GM18517 (cell line): ENCODE measurements around the gene SDF4.

ENCODE experiments used
- ATAC-seq: cut with Tn5 transposase; IDR thresholded peaks from one replicate; pipeline ENCODE4 v1.9.1; 2021; ENCODE audit warnings: mild to moderate bottlenecking, moderate library complexity; ENCODE audit not compliant: unreplicated experiment

Gene SDF4

GRCh38 chr1:1242461-1243265 is 10.9 kb upstream of the SDF4 start:
- ATAC-seq: no peak

GRCh38 chr1:1241588-1242219 is 9.9 kb upstream of the SDF4 start:
- no peak for ATAC-seq

DNA sequence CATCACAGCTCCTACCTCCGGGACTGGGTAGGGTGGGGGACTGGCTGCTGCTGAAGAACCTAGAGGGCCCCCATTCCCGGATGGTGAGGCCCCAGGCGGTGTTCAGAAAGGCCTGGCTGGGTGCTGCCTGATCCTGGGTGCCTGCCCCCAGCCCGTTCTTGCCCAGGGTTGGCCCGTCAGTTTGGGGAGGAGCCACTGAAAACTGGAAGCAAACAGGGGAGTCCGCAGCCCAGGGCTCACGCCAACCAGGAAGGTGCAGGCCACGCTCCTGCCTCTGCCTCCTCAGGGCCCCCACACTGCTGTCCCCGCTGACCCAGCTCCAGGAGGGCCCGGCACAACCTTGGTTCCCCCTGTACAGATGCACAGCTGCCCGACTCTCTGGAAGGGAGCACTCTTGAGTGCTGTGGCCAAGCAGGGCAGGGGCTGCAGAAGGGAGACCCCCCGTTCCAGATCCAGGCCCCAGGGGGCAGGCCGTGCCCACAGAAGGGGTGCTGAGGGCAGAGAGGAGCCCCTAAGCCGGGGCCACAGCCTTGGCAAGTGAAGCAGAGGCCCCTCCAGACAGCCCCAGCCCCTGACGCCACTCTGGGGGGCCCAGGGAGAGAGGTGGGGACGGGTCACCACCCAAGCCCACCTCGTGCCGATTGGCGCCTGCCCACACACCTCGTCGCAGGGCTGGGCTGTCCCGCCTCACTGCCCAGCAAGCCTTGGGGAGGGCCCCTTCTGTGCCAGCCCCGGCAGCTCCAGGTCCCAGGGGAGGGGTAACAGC is 9.2 kb upstream of the SDF4 start:
- no peak for ATAC-seq

GRCh38 chr1:1240348-1240732 is 8.5 kb upstream of the SDF4 start:
- ATAC-seq: no peak

GRCh38 chr1:1239614-1240347 is 8.0 kb upstream of the SDF4 start:
- no peak for ATAC-seq

GRCh38 chr1:1239227-1239613 is 7.4 kb upstream of the SDF4 start:
- no peak for ATAC-seq

- no peak for ATAC-seq
Observed at GRCh38 chr1:1238702-1239178, 6.9 kb upstream of the SDF4 start.

GRCh38 chr1:1237874-1238701 is 6.3 kb upstream of the SDF4 start:
- no peak for ATAC-seq

DNA sequence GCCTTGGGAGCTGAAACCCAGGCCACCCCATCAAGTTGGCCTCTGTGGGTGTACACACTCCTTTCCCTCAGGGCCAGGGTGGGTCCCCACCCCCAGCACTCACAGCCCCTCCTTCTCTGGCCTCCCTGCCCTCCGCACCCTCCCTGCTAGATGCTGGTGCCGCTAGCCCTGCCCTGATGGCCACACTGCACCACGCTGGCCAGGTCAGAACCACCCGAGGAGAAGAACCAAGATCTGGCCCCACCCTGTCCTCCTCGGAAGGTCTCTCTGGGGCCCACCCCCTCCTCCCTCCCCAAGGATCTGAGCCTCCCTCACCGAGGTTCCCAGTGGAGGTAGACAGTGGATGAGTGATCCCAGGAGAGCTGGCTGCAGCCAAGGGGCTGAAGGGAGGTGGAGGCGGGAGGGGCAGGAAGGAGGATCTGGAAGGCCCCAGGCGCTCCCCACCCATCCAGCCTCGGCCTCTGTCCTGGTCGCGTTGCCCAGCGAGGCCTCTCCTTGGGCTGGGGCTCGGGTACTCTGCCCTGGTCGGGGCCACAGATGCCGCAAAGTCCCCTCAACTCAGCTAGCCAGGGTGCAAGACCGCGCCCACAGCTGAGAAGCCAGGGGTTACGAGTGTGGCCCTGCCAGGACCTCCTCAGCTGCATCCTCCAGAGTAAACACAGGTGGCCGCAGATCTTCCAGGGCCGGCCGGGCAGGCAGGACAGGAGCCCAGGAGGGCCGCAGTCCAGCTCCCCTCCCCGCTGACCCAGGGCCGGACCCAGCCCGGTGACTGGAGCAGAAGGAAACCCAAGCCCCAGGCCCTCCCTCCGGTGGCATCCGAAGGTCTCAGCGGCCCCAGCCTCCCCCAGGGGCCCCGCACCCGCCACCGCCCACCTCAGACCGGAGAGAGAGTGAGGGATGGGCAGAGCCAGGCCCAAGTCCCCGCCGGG is 5.4 kb upstream of the SDF4 start:
- ATAC-seq: no peak

- ATAC-seq: no peak
Observed at GRCh38 chr1:1236176-1236763, 4.5 kb upstream of the SDF4 start.

GRCh38 chr1:1235016-1235744 is 3.4 kb upstream of the SDF4 start:
- no peak for ATAC-seq

DNA sequence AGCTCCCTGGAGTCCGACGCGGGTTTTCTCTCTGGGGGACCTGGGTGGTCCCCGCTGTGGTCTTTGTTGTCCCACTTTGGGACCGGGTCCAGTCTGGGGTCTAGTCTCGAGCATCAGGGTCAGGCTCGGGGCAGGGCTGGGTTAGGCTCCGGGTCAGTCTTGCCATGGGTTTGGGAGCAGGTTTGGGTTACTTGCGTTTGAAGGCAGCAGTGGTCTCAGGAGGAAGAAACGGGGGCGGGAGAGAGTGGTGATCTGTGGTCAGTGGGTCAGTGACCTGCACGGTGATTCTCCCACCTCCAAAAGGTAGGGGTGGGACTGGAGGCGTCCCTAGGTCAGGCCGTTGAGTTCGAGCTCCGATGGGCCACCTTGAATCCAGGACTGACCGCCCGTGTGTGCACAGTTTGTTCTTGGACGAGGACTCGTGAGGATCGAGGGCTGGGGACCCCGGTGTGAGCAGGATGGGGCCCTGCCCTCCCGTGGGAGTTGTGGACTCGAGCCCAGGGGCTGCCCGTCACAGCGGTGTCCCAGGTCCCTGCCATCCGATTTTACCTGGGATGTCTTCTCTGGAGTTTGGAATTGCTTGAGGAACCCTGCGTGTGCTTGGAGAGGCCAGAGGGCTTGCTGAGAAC is 2.5 kb upstream of the SDF4 start:
- ATAC-seq: no peak

GRCh38 chr1:1233567-1233892 is 1.7 kb upstream of the SDF4 start:
- no peak for ATAC-seq

DNA sequence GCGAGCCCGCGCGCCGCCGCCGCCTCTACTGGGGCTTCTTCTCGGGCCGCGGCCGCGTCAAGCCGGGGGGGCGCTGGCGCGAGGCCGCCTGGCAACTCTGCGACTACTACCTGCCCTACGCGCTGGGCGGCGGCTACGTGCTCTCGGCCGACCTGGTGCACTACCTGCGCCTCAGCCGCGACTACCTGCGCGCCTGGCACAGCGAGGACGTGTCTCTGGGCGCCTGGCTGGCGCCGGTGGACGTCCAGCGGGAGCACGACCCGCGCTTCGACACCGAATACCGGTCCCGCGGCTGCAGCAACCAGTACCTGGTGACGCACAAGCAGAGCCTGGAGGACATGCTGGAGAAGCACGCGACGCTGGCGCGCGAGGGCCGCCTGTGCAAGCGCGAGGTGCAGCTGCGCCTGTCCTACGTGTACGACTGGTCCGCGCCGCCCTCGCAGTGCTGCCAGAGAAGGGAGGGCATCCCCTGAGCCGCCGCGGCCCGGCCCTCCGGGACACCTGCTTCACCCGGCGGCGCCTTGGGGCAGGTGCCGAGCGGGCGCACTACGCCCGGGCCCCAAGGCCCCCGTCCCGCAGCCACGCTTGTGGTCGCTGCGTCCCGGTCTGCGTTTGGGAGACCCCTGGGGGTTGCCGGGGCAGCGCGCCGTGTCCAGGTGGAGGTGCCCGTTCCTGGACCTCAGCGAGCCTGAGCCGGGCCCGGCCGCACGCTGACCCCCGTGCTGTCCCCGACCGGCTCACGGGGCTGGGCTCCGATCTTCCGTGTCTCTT is 1.2 kb upstream of the SDF4 start:
- no peak for ATAC-seq

DNA sequence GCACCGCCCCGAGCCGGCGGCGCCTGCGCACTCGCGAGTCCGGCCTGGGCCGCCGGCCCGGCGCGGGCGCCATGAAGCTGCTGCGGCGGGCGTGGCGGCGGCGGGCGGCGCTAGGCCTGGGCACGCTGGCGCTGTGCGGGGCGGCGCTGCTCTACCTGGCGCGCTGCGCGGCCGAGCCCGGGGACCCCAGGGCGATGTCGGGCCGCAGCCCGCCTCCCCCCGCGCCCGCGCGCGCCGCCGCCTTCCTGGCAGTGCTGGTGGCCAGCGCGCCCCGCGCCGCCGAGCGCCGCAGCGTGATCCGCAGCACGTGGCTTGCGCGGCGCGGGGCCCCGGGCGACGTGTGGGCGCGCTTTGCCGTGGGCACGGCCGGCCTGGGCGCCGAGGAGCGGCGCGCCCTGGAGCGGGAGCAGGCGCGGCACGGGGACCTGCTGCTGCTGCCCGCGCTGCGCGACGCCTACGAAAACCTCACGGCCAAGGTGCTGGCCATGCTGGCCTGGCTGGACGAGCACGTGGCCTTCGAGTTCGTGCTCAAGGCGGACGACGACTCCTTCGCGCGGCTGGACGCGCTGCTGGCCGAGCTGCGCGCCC is 501 bp upstream of the SDF4 start, which contains the start of gene B3GALT6:
Gene B3GALT6, plus strand, starts transcription at position 30 of the 588 bp plus-strand sequence. Its CDS starts 42 bp downstream, at position 72.
- ATAC-seq: no peak

GRCh38 chr1:1230656-1231399 is 973 bp downstream of the SDF4 start:
- ATAC-seq: no peak
